Measurements from ENCODE around the gene DST. TPM values are rescaled to one million over a fixed set of nuclear protein-coding genes. Genes with fewer than 3 reads are reported as not detected.

Gene DST
- total and polyA plus RNA-seq, 2 donors = 56.2 to 311 TPM

- Histone ChIP-seq H3K27me3 (ENCODE audit: control insufficient read depth in 2 of 2, insufficient read depth in 1 of 2, low read length in 1 of 2) (no peaks in the 10 kb centered on the region), H3K4me3 (ENCODE audit: low read length in 2 of 2) (no peak overlapping the region), H3K27ac (ENCODE audit: low read depth in 1 of 2, low read length in 1 of 2) (no peak overlapping the region), H3K9me3 (ENCODE audit: control insufficient read depth in 2 of 2, insufficient read depth in 1 of 2, low read length in 1 of 2) (no peaks in the 10 kb centered on the region), H3K36me3 (ENCODE audit: control insufficient read depth in 2 of 2, insufficient read depth in 2 of 2, low read length in 1 of 2) (no peaks in the 10 kb centered on the region), H3K4me1 (ENCODE audit: control insufficient read depth in 2 of 2, insufficient read depth in 2 of 2, low read length in 2 of 2) (no peaks in the 10 kb centered on the region)
- WGBS = 46% methylated on average over 2 of the region's 2 CpGs
- no peak for DNase-seq (ENCODE audit: low read depth in 6 of 9, low spot score in 9 of 9)
Observed at GRCh38 chr6:56424064-56424463, 218.6 kb downstream of the DST start.

GRCh38 chr6:56420296-56420695 is 222.4 kb downstream of the DST start:
- 84% methylated on average over 3 of the region's 3 CpGs for WGBS
- H3K27ac ChIP-seq (ENCODE audit: low read depth in 1 of 2, low read length in 1 of 2) = no peak overlapping the region
- no peaks in the 10 kb centered on the region for H3K27me3 ChIP-seq (ENCODE audit: control insufficient read depth in 2 of 2, insufficient read depth in 1 of 2, low read length in 1 of 2)

GRCh38 chr6:56419191-56419590 is 223.5 kb downstream of the DST start:
- no peak for DNase-seq (ENCODE audit: low read depth in 6 of 9, low spot score in 9 of 9)
- Histone ChIP-seq H3K36me3 (ENCODE audit: control insufficient read depth in 2 of 2, insufficient read depth in 2 of 2, low read length in 1 of 2) (no peaks in the 10 kb centered on the region), H3K27ac (ENCODE audit: low read depth in 1 of 2, low read length in 1 of 2) (no peak overlapping the region), H3K4me3 (ENCODE audit: low read length in 2 of 2) (no peak overlapping the region), H3K4me1 (ENCODE audit: control insufficient read depth in 2 of 2, insufficient read depth in 2 of 2, low read length in 2 of 2) (no peaks in the 10 kb centered on the region), H3K27me3 (ENCODE audit: control insufficient read depth in 2 of 2, insufficient read depth in 1 of 2, low read length in 1 of 2) (no peaks in the 10 kb centered on the region), H3K9me3 (ENCODE audit: control insufficient read depth in 2 of 2, insufficient read depth in 1 of 2, low read length in 1 of 2) (no peaks in the 10 kb centered on the region)
- 82% methylated on average over 1 of the region's 1 CpG for WGBS

More at GRCh38 chr6:56420296-56420695, 222.4 kb downstream of the DST start:
- no peak for DNase-seq (ENCODE audit: low read depth in 6 of 9, low spot score in 9 of 9)
- H3K36me3 ChIP-seq (ENCODE audit: control insufficient read depth in 2 of 2, insufficient read depth in 2 of 2, low read length in 1 of 2) = no peaks in the 10 kb centered on the region
- H3K9me3 ChIP-seq (ENCODE audit: control insufficient read depth in 2 of 2, insufficient read depth in 1 of 2, low read length in 1 of 2) = no peaks in the 10 kb centered on the region
- H3K4me1 ChIP-seq (ENCODE audit: control insufficient read depth in 2 of 2, insufficient read depth in 2 of 2, low read length in 2 of 2) = no peaks in the 10 kb centered on the region
- H3K4me3 ChIP-seq (ENCODE audit: low read length in 2 of 2) = no peak overlapping the region

GRCh38 chr6:56417823-56418222 is 224.9 kb downstream of the DST start:
- 96% methylated on average over 2 of the region's 2 CpGs for WGBS
- Histone ChIP-seq H3K9me3 (ENCODE audit: control insufficient read depth in 2 of 2, insufficient read depth in 1 of 2, low read length in 1 of 2) (no peaks in the 10 kb centered on the region), H3K27me3 (ENCODE audit: control insufficient read depth in 2 of 2, insufficient read depth in 1 of 2, low read length in 1 of 2) (no peaks in the 10 kb centered on the region), H3K36me3 (ENCODE audit: control insufficient read depth in 2 of 2, insufficient read depth in 2 of 2, low read length in 1 of 2) (no peaks in the 10 kb centered on the region), H3K4me3 (ENCODE audit: low read length in 2 of 2) (no peak overlapping the region), H3K4me1 (ENCODE audit: control insufficient read depth in 2 of 2, insufficient read depth in 2 of 2, low read length in 2 of 2) (no peaks in the 10 kb centered on the region), H3K27ac (ENCODE audit: low read depth in 1 of 2, low read length in 1 of 2) (no peak overlapping the region)
- no peak for DNase-seq (ENCODE audit: low read depth in 6 of 9, low spot score in 9 of 9)

- no peaks in the 10 kb centered on the region for H3K27me3 ChIP-seq (ENCODE audit: control insufficient read depth in 2 of 2, insufficient read depth in 1 of 2, low read length in 1 of 2)
- no peak for DNase-seq (ENCODE audit: low read depth in 6 of 9, low spot score in 9 of 9)
- no peak overlapping the region for H3K27ac ChIP-seq (ENCODE audit: low read depth in 1 of 2, low read length in 1 of 2)
- no peak overlapping the region for H3K4me3 ChIP-seq (ENCODE audit: low read length in 2 of 2)
- 96% methylated on average over 2 of the region's 2 CpGs for WGBS
- H3K4me1 ChIP-seq (ENCODE audit: control insufficient read depth in 2 of 2, insufficient read depth in 2 of 2, low read length in 2 of 2) = no peaks in the 10 kb centered on the region
- H3K9me3 ChIP-seq (ENCODE audit: control insufficient read depth in 2 of 2, insufficient read depth in 1 of 2, low read length in 1 of 2) = no peaks in the 10 kb centered on the region
- H3K36me3 ChIP-seq (ENCODE audit: control insufficient read depth in 2 of 2, insufficient read depth in 2 of 2, low read length in 1 of 2) = no peaks in the 10 kb centered on the region
Observed at GRCh38 chr6:56416247-56416646, 226.4 kb downstream of the DST start.

- Histone ChIP-seq H3K27ac (ENCODE audit: low read depth in 1 of 2, low read length in 1 of 2) (no peak overlapping the region), H3K27me3 (ENCODE audit: control insufficient read depth in 2 of 2, insufficient read depth in 1 of 2, low read length in 1 of 2) (no peaks in the 10 kb centered on the region), H3K36me3 (ENCODE audit: control insufficient read depth in 2 of 2, insufficient read depth in 2 of 2, low read length in 1 of 2) (no peaks in the 10 kb centered on the region), H3K4me3 (ENCODE audit: low read length in 2 of 2) (no peak overlapping the region), H3K4me1 (ENCODE audit: control insufficient read depth in 2 of 2, insufficient read depth in 2 of 2, low read length in 2 of 2) (no peaks in the 10 kb centered on the region), H3K9me3 (ENCODE audit: control insufficient read depth in 2 of 2, insufficient read depth in 1 of 2, low read length in 1 of 2) (no peaks in the 10 kb centered on the region)
- DNase-seq (ENCODE audit: low read depth in 6 of 9, low spot score in 9 of 9) = no peak
Observed at GRCh38 chr6:56408976-56409375, 233.7 kb downstream of the DST start.
